DMS153 (cell line): ENCODE data around the gene C2orf49.

ENCODE experiments used
- DNase-seq: peaks from one replicate; lab custom pipeline; 2025; lab: John Stamatoyannopoulos, UW

The C2orf49 gene

GRCh38 chr2:105362862-105363591 is 25.7 kb downstream of the C2orf49 start:
- DNase-seq = no peak

- DNase-seq = no peak
These were observed 27.2 kb downstream of the C2orf49 start for GRCh38 chr2:105364436-105365139.

GRCh38 chr2:105365206-105365605 is 27.9 kb downstream of the C2orf49 start:
- DNase-seq = no peak

GRCh38 chr2:105368759-105369408 is 31.5 kb downstream of the C2orf49 start:
- DNase-seq = no peak

GRCh38 chr2:105369777-105370690 is 32.7 kb downstream of the C2orf49 start:
- DNase-seq = peak; percentile 29

GRCh38 chr2:105371156-105371555 is 33.8 kb downstream of the C2orf49 start:
- DNase-seq = no peak

- no peak for DNase-seq
These were observed 34.5 kb downstream of the C2orf49 start for GRCh38 chr2:105371810-105372209.

GRCh38 chr2:105373344-105373781 is 36.0 kb downstream of the C2orf49 start:
- DNase-seq = no peak

- no peak for DNase-seq
These were observed 36.6 kb downstream of the C2orf49 start for GRCh38 chr2:105373895-105374401.

- DNase-seq = no peak
These were observed 37.7 kb downstream of the C2orf49 start for GRCh38 chr2:105375001-105375561.

GRCh38 chr2:105376010-105376409 is 38.7 kb downstream of the C2orf49 start:
- no peak for DNase-seq

GRCh38 chr2:105376789-105377240 is 39.5 kb downstream of the C2orf49 start:
- DNase-seq = no peak

- DNase-seq = no peak
These were observed 40.5 kb downstream of the C2orf49 start for GRCh38 chr2:105377871-105378270.

GRCh38 chr2:105378276-105378840 is 41.0 kb downstream of the C2orf49 start:
- DNase-seq = no peak

- no peak for DNase-seq
These were observed 41.6 kb downstream of the C2orf49 start for GRCh38 chr2:105378921-105379383.

- DNase-seq = no peak
These were observed 42.4 kb downstream of the C2orf49 start for GRCh38 chr2:105379741-105380186.

- no peak for DNase-seq
These were observed 43.2 kb downstream of the C2orf49 start for GRCh38 chr2:105380432-105381100.

- no peak for DNase-seq
These were observed 43.8 kb downstream of the C2orf49 start for GRCh38 chr2:105381101-105381668.

GRCh38 chr2:105382177-105382576 is 44.8 kb downstream of the C2orf49 start:
- no peak for DNase-seq
